Thoracic aorta (tissue), 2 donors: ENCODE measurements around the gene NDST3. TPM values are rescaled to one million over a fixed set of nuclear protein-coding genes. Genes with fewer than 3 reads are reported as not detected.
"Not testable (repeated sequence)": the region's sequence is repeated elsewhere in the genome, so short reads cannot be mapped to it uniquely, and the experiment has no call there.

Experiments used
- ATAC-seq: fragments of 150-250 bp; one replicate; pipeline ENCODE4 v1.8.0; 2017; ENCODE audit warnings: low read depth; ENCODE audit not compliant: insufficient number of reproducible peaks, low FRiP score
- DNase-seq: peaks from one replicate; pipeline ENCODE4 v3.0.0-alpha.2; 2020; ENCODE audit warnings: low spot score
- H3K27ac ChIP-seq, 2 donors: fragments of 200-600 bp; sonication (generic); 1 replicate in 1 of 2; 2 replicates in 1 of 2; pipeline ENCODE4 v1.5.1; 2016; ENCODE audit warnings: mild to moderate bottlenecking in 2 of 2, moderate library complexity in 2 of 2
- H3K27me3 ChIP-seq: fragments of 200-600 bp; sonication (generic); replicated peaks from 2 replicates; pipeline ENCODE4 v1.6.0; 2016; ENCODE audit warnings: mild to moderate bottlenecking; ENCODE audit not compliant: insufficient read depth
- H3K36me3 ChIP-seq: fragments of 200-600 bp; sonication (generic); one replicate; pipeline ENCODE4 v1.5.1; 2016
- H3K4me1 ChIP-seq, 2 donors: fragments of 200-600 bp; sonication (generic); 1 replicate in 1 of 2; 2 replicates in 1 of 2; pipeline versions ENCODE4 v1.5.1 to v1.6.0; 2016; ENCODE audit warnings: low read depth in 2 of 2, mild to moderate bottlenecking in 1 of 2; ENCODE audit not compliant: control insufficient read depth in 1 of 2
- H3K4me3 ChIP-seq: fragments of 200-600 bp; sonication (generic); 2 replicates; pipeline ENCODE4 v1.5.1; 2016; ENCODE audit warnings: mild to moderate bottlenecking
- H3K9me3 ChIP-seq: fragments of 200-600 bp; sonication (generic); 2 replicates; pipeline ENCODE4 v1.5.1; 2016
- CTCF ChIP-seq: fragments of 200-600 bp; sonication (generic); IDR thresholded peaks from one replicate; pipeline ENCODE4 v1.5.1; 2019; ENCODE audit warnings: antibody characterized with exemption
- total RNA-seq, 2 donors: library from RNA; depleted of rRNA; stranded (reverse); fragments of >200 nt; gene quantifications; one replicate each; pipeline versions ENCODE4 v1.1.0 to v1.2.3, GENCODE V29; 2016

The NDST3 gene
- total RNA-seq, 2 donors from 2014 or later, result not detected

- Histone ChIP-seq H3K9me3 (no peaks in the 10 kb centered on the region), H3K36me3 (no peaks in the 10 kb centered on the region)
Measured at GRCh38 chr4:118290951-118291350, 256.7 kb downstream of the NDST3 start.

DNA sequence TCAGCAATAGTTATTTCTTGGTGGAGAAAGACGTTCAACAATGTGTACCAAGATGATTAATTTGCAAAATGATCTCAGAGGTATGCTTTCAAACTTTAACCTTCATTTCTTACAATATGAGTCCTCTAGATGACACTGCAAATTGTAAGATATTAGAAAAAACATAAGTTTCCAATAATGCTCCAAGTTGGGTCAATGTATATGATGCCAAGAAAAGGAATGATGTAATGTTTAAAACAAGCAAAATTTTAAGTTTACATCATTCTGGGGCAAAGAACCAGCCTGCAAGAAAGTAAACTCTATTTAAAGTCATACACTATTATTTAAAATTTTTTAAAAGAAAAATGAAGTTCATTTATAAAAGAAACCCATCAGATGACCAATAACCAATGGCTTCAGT is 262.4 kb downstream of the NDST3 start:
- no peaks in the 10 kb centered on the region for H3K4me1 ChIP-seq
- H3K27ac ChIP-seq, result no peak overlapping the region
- H3K27me3 ChIP-seq, result no peaks in the 10 kb centered on the region
- TF ChIP-seq CTCF, result no peak
- DNase-seq (no peak), ATAC-seq (no peak)
- no peaks in the 10 kb centered on the region for H3K36me3 ChIP-seq
- no peaks in the 10 kb centered on the region for H3K9me3 ChIP-seq
- H3K4me3 ChIP-seq, result no peak overlapping the region

More at GRCh38 chr4:118290951-118291350, 256.7 kb downstream of the NDST3 start:
- no peak for TF ChIP-seq CTCF
- DNase-seq (no peak), ATAC-seq (no peak)
- no peak overlapping the region for H3K27ac ChIP-seq
- no peaks in the 10 kb centered on the region for H3K4me1 ChIP-seq
- H3K4me3 ChIP-seq, result no peak overlapping the region
- H3K27me3 ChIP-seq, result no peaks in the 10 kb centered on the region

- not testable (repeated sequence) for H3K27ac ChIP-seq, ATAC-seq, H3K36me3 ChIP-seq, H3K9me3 ChIP-seq, DNase-seq, H3K4me3 ChIP-seq, H3K27me3 ChIP-seq, H3K4me1 ChIP-seq
Measured at GRCh38 chr4:118299619-118300018, 265.3 kb downstream of the NDST3 start.

DNA sequence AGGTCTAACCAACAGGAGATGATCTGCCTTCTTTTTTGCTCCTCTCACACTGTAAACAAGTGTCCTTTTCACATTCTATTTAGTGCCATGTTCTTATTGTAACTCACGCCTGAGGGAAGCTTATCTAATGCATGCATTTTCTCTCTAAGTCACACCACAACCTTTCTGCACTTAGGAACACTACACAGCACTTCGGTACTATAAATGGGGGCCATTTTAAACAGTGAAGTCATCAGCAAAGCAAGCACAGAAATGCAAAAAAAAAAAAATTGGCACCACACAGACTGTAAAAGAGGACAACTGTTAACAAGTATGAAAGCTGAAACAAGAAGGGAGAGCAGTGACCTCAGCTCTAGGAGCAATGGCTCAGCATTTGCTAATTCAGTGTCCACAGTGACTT is 273.4 kb downstream of the NDST3 start:
- Histone ChIP-seq H3K27ac (no peak overlapping the region), H3K9me3 (no peaks in the 10 kb centered on the region), H3K27me3 (no peaks in the 10 kb centered on the region), H3K36me3 (no peaks in the 10 kb centered on the region), H3K4me3 (no peak overlapping the region), H3K4me1 (no peaks in the 10 kb centered on the region)
- TF ChIP-seq CTCF, result no peak
- no peak for ATAC-seq
- DNase-seq, result no peak
